SK-N-SH (cell line): ENCODE results near the gene LRRC45. TPM values are rescaled to one million over a fixed set of nuclear protein-coding genes. Genes with fewer than 3 reads are reported as not detected.

Source experiments
- CTCF ChIA-PET: fragments of 300-600, 350-600 bp; formaldehyde crosslinking; extraction: SDS; loops from one replicate; lab custom pipeline; 2021; lab: Yijun Ruan, JAX
- POLR2A ChIA-PET: fragments of 350-600 bp; sonication (Branson Sonifier 250); formaldehyde crosslinking; extraction: SDS; loops from one replicate; lab custom pipeline; 2020; ENCODE audit warnings: antibody characterized with exemption, inconsistent platforms; lab: Yijun Ruan, JAX
- DNase-seq: peaks from one replicate; pipeline ENCODE4 v3.0.0; 2012
- H2AFZ ChIP-seq: fragments of 200-600 bp; sonication (generic); 2 replicates; pipeline ENCODE4 v1.8.1; 2016; ENCODE audit warnings: antibody characterized with exemption, mild to moderate bottlenecking, low read depth
- H3F3A ChIP-seq: fragments of 200-600 bp; sonication (generic); replicated peaks from 2 replicates; pipeline ENCODE3; 2016; ENCODE audit warnings: antibody characterized with exemption, mild to moderate bottlenecking; ENCODE audit not compliant: insufficient read depth
- H3K27ac ChIP-seq, 2 experiments: fragments of 200-500 bp in 1 of 2; fragments of 200-600 bp in 1 of 2; sonication (Bioruptor generic) in 1 of 2; sonication (generic), shearing (Covaris generic) in 1 of 2; 2 replicates each; pipeline versions ENCODE4 v1.5.1 to v1.6.1; 2014 to 2016; ENCODE audit warnings: low read depth in 2 of 2, inconsistent platforms in 1 of 2, low read length in 1 of 2, mild to moderate bottlenecking in 1 of 2, mixed read lengths in 1 of 2
- H3K27me3 ChIP-seq: fragments of 200-600 bp; sonication (generic), shearing (Covaris generic); 2 replicates; pipeline ENCODE4 v1.6.1; 2016; ENCODE audit warnings: mixed run types; ENCODE audit not compliant: insufficient read depth
- H3K36me3 ChIP-seq, 2 experiments: fragments of 200-500 bp in 1 of 2; fragments of 200-600 bp in 1 of 2; sonication (Bioruptor generic) in 1 of 2; sonication (generic) in 1 of 2; replicated peaks in 1 of 2; 2 replicates each; pipeline versions ENCODE3 to v1.5.1; 2014 to 2016; ENCODE audit warnings: low read length in 1 of 2, mild to moderate bottlenecking in 1 of 2; ENCODE audit not compliant: insufficient read depth in 2 of 2, control insufficient read depth in 1 of 2
- H3K4me1 ChIP-seq, 2 experiments: fragments of 200-500 bp in 1 of 2; fragments of 200-600 bp in 1 of 2; sonication (Bioruptor generic) in 1 of 2; sonication (generic), shearing (Covaris generic) in 1 of 2; 2 replicates each; pipeline versions ENCODE4 v1.5.1 to v1.6.1; 2014 to 2016; ENCODE audit warnings: low read depth in 1 of 2, low read length in 1 of 2, mixed run types in 1 of 2; ENCODE audit not compliant: insufficient read depth in 2 of 2, control insufficient read depth in 1 of 2
- H3K4me2 ChIP-seq: fragments of 200-600 bp; sonication (generic), shearing (Covaris generic); 2 replicates; pipeline ENCODE4 v1.6.1; 2017; ENCODE audit warnings: mixed run types
- H3K4me3 ChIP-seq, 2 experiments: fragments of 200-500 bp in 1 of 2; fragments of 200-600 bp in 1 of 2; sonication (Bioruptor generic) in 1 of 2; sonication (generic), shearing (Covaris generic) in 1 of 2; 2 replicates each; pipeline versions ENCODE4 v1.5.1 to v1.8.1; 2014 to 2016; ENCODE audit warnings: low read depth in 2 of 2, inconsistent platforms in 1 of 2, low read length in 1 of 2, mild to moderate bottlenecking in 1 of 2, mixed read lengths in 1 of 2, moderate library complexity in 1 of 2
- H3K79me2 ChIP-seq: fragments of 200-600 bp; sonication (generic); 2 replicates; pipeline ENCODE4 v1.8.1; 2017; ENCODE audit warnings: mild to moderate bottlenecking; ENCODE audit not compliant: insufficient read depth
- H3K9ac ChIP-seq: fragments of 200-600 bp; sonication (generic); 2 replicates; pipeline ENCODE4 v1.6.1; 2017; ENCODE audit warnings: mixed run types
- H3K9me2 ChIP-seq: fragments of 200-600 bp; sonication (generic); 2 replicates; pipeline ENCODE4 v1.6.1; 2017; ENCODE audit warnings: mixed run types
- H3K9me3 ChIP-seq: fragments of 200-600 bp; sonication (generic); 2 replicates; pipeline ENCODE4 v1.6.1; 2017; ENCODE audit warnings: mixed run types, mild to moderate bottlenecking, moderate library complexity
- H4K20me1 ChIP-seq: fragments of 200-600 bp; sonication (generic); 2 replicates; pipeline ENCODE4 v1.6.1; 2017; ENCODE audit warnings: mild to moderate bottlenecking, mixed run types; ENCODE audit not compliant: insufficient read depth
- ELF1 ChIP-seq: IDR thresholded peaks from 2 replicates; pipeline ENCODE4 v1.4.0; 2012
- FOSL2 ChIP-seq: IDR thresholded peaks from 2 replicates; pipeline ENCODE4 v1.4.0; 2012; ENCODE audit warnings: low read depth, mild to moderate bottlenecking, moderate library complexity, borderline replicate concordance
- FOXJ3 ChIP-seq: sonication (generic); formaldehyde crosslinking; IDR thresholded peaks from 2 replicates; pipeline ENCODE4 v1.5.1; 2020; ENCODE audit warnings: mild to moderate bottlenecking, missing genetic modification reagents
- GABPA ChIP-seq: IDR thresholded peaks from 2 replicates; pipeline ENCODE4 v1.4.0; 2012; ENCODE audit warnings: low read depth, mild to moderate bottlenecking
- IRF3 ChIP-seq: fragments of 150-350 bp; IDR thresholded peaks from 2 replicates; pipeline ENCODE4 v1.6.1; 2016; ENCODE audit warnings: mild to moderate bottlenecking, low read depth, low read length
- JUND ChIP-seq: IDR thresholded peaks from 2 replicates; pipeline ENCODE4 v1.4.0; 2012
- NRF1 ChIP-seq: IDR thresholded peaks from 2 replicates; pipeline ENCODE4 v1.6.1; 2012; ENCODE audit warnings: low read depth, mild to moderate bottlenecking, low read length
- POLR2AphosphoS5 ChIP-seq: IDR thresholded peaks from 2 replicates; pipeline ENCODE4 v1.6.1; 2012; ENCODE audit warnings: low read depth, low read length
- RAD21 ChIP-seq: IDR thresholded peaks from 2 replicates; pipeline ENCODE4 v1.6.1; 2012; ENCODE audit warnings: mild to moderate bottlenecking, low read length
- RCOR1 ChIP-seq: fragments of 150-350 bp; IDR thresholded peaks from 2 replicates; pipeline ENCODE4 v1.6.1; 2017; ENCODE audit warnings: antibody characterized with exemption, low read length
- RFX5 ChIP-seq: IDR thresholded peaks from 2 replicates; pipeline ENCODE4 v1.6.1; 2012; ENCODE audit warnings: mild to moderate bottlenecking, improper control_type of control experiment, low read length
- RXRA ChIP-seq: IDR thresholded peaks from 2 replicates; pipeline ENCODE4 v1.4.0; 2012; ENCODE audit warnings: low read depth, mild to moderate bottlenecking, borderline replicate concordance
- SMC3 ChIP-seq: IDR thresholded peaks from 2 replicates; pipeline ENCODE4 v1.6.1; 2012; ENCODE audit warnings: low read depth, low read length, improper control_type of control experiment
- TAF1 ChIP-seq: IDR thresholded peaks from 2 replicates; pipeline ENCODE4 v1.6.1; 2012; ENCODE audit warnings: low read depth, mild to moderate bottlenecking, low read length, moderate library complexity, borderline replicate concordance
- TCF12 ChIP-seq: IDR thresholded peaks from 2 replicates; pipeline ENCODE4 v1.4.0; 2012
- TEAD4 ChIP-seq: IDR thresholded peaks from 2 replicates; pipeline ENCODE4 v1.4.0; 2012; ENCODE audit warnings: mild to moderate bottlenecking, borderline replicate concordance; ENCODE audit not compliant: insufficient read depth
- USF2 ChIP-seq: fragments of 150-350 bp; IDR thresholded peaks from 2 replicates; pipeline ENCODE4 v1.6.1; 2017; ENCODE audit warnings: antibody characterized with exemption, low read length, low read depth, borderline replicate concordance
- WGBS: methylation state at CpG from one replicate; pipeline ENCODE4 v1.1.6; 2017; ENCODE audit warnings: low lambda C conversion rate; 5-methylcytosine and 5-hydroxymethylcytosine counted together
- polyA plus RNA-seq, 3 experiments: library from polyadenylated mRNA; depleted of rRNA; stranded (reverse); fragments of >200 nt; gene quantifications; 2 replicates each; pipeline ENCODE4 v1.2.3, GENCODE V29; 2012
- TF ChIP-seq, protein P1 (sequence below): IDR thresholded peaks from 2 replicates; pipeline ENCODE4 v1.6.1; 2012; ENCODE audit warnings: mild to moderate bottlenecking, low read depth, low read length, moderate library complexity
- TF ChIP-seq, protein P2 (sequence below): IDR thresholded peaks from 2 replicates; pipeline ENCODE4 v1.4.0; 2012; ENCODE audit warnings: low read depth

LRRC45 gene
- polyA plus RNA-seq, 1 of the 3 experiments (the other 2 are of a cell fraction): 31.5 TPM

DNA sequence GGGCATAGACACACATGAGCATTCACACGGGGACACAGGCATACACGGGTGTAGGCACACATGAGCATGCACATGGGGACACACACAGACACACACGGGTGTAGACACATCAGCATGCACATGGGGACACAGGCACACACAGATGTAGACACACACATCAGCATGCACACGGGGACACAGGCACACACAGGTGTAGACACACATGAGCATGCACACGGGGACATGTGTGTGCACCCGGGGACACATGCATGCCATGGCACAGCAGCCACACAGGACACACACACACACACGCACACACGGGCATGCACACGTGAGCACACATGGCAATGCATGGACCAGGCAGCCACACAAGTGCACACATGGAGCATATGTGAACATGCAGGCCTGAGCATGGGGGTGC is 19.5 kb downstream of the LRRC45 start:
- Histone ChIP-seq H4K20me1 (no peaks in the 10 kb centered on the region), H3F3A (peaks cover 5% of the 10 kb centered on the region), H3K4me1 (peaks cover 0 to 8% of the 10 kb centered on the region in 2 experiments; a peak in 1 of 4 replicates), H3K9ac (no peak overlapping the region), H3K4me2 (no peak overlapping the region), H3K27ac (no peak overlapping the region), H3K27me3 (no peaks in the 10 kb centered on the region), H2AFZ (no peak overlapping the region), H3K9me2 (no peaks in the 10 kb centered on the region), H3K9me3 (no peaks in the 10 kb centered on the region), H3K36me3 (peaks cover 5 to 10% of the 10 kb centered on the region in 2 experiments), H3K79me2 (no peaks in the 10 kb centered on the region), H3K4me3 (no peak overlapping the region)
- no peak for DNase-seq
- POLR2A ChIA-PET: no interaction called here
- CTCF ChIA-PET: interaction anchor here (1.0 to 2.1 kb wide), 3 partner anchors 12 to 83 kb away, joined by 3 to 11 read pairs (median 8); no protein-coding TSS in a partner anchor
- TF ChIP-seq SMC3 (no peak), TAF1 (no peak), ELF1 (no peak), GABPA (no peak), IRF3 (no peak), TCF12 (no peak), JUND (no peak), RCOR1 (no peak), NRF1 (no peak), RFX5 (no peak), USF2 (no peak), FOXJ3 (CRISPR knock-in tag) (no peak), FOSL2 (no peak), TEAD4 (no peak), RAD21 (no peak), RXRA (no peak), POLR2AphosphoS5 (no peak)
- TF ChIP-seq, protein P1, sequence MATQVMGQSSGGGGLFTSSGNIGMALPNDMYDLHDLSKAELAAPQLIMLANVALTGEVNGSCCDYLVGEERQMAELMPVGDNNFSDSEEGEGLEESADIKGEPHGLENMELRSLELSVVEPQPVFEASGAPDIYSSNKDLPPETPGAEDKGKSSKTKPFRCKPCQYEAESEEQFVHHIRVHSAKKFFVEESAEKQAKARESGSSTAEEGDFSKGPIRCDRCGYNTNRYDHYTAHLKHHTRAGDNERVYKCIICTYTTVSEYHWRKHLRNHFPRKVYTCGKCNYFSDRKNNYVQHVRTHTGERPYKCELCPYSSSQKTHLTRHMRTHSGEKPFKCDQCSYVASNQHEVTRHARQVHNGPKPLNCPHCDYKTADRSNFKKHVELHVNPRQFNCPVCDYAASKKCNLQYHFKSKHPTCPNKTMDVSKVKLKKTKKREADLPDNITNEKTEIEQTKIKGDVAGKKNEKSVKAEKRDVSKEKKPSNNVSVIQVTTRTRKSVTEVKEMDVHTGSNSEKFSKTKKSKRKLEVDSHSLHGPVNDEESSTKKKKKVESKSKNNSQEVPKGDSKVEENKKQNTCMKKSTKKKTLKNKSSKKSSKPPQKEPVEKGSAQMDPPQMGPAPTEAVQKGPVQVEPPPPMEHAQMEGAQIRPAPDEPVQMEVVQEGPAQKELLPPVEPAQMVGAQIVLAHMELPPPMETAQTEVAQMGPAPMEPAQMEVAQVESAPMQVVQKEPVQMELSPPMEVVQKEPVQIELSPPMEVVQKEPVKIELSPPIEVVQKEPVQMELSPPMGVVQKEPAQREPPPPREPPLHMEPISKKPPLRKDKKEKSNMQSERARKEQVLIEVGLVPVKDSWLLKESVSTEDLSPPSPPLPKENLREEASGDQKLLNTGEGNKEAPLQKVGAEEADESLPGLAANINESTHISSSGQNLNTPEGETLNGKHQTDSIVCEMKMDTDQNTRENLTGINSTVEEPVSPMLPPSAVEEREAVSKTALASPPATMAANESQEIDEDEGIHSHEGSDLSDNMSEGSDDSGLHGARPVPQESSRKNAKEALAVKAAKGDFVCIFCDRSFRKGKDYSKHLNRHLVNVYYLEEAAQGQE: no peak
- TF ChIP-seq, protein P2, sequence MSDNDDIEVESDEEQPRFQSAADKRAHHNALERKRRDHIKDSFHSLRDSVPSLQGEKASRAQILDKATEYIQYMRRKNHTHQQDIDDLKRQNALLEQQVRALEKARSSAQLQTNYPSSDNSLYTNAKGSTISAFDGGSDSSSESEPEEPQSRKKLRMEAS: no peak
- WGBS: 55% methylated on average over 9 of the region's 9 CpGs
